Fibroblast of the aortic adventitia (primary cell): Measurements from ENCODE around the gene GLRX5. TPM values are rescaled to one million over a fixed set of nuclear protein-coding genes. Genes with fewer than 3 reads are reported as not detected.

Experiments
- DNase-seq: peaks from one replicate; pipeline ENCODE4 v3.0.0-alpha.2; 2010; ENCODE audit warnings: low read depth
- H3K4me3 ChIP-seq: 2 replicates; pipeline ENCODE4 v1.5.1; 2011; ENCODE audit warnings: low read depth, mild to moderate bottlenecking, control low read depth, low read length, moderate library complexity
- total RNA-seq: library from RNA; depleted of rRNA; stranded (reverse); fragments of >200 nt; gene quantifications from 2 replicates; pipeline ENCODE4 v1.2.3, GENCODE V29; 2012; ENCODE audit warnings: low replicate concordance
- TF ChIP-seq, protein P1 (sequence below): IDR thresholded peaks from 2 replicates; pipeline ENCODE4 v1.5.1; 2011; ENCODE audit warnings: mild to moderate bottlenecking, low read length, control low read depth, inconsistent platforms; ENCODE audit not compliant: insufficient read depth

The GLRX5 gene
- total RNA-seq, 1 donor = 47.2 TPM

DNA sequence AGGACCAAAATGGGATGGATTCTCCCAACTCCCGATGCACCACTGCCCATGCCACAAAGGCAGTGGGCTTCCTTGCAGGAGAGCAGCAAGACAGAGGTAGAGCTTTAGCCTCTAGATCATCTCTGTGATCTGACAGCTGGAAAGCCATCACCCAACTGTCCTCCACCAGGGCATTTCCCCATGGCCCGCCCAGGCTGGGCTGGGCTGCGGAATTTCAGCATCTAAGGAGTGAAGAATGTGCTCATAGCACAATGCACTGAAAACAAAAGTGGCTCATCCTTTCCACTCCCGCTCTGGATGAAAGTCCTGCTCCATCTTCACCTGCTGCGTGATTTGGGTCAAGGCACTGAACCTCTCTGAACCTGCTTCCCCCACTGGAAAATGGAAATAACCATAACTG lies 24.0 kb upstream of the GLRX5 start:
- TF ChIP-seq, protein P1, sequence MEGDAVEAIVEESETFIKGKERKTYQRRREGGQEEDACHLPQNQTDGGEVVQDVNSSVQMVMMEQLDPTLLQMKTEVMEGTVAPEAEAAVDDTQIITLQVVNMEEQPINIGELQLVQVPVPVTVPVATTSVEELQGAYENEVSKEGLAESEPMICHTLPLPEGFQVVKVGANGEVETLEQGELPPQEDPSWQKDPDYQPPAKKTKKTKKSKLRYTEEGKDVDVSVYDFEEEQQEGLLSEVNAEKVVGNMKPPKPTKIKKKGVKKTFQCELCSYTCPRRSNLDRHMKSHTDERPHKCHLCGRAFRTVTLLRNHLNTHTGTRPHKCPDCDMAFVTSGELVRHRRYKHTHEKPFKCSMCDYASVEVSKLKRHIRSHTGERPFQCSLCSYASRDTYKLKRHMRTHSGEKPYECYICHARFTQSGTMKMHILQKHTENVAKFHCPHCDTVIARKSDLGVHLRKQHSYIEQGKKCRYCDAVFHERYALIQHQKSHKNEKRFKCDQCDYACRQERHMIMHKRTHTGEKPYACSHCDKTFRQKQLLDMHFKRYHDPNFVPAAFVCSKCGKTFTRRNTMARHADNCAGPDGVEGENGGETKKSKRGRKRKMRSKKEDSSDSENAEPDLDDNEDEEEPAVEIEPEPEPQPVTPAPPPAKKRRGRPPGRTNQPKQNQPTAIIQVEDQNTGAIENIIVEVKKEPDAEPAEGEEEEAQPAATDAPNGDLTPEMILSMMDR = no peak
- no peak for DNase-seq

DNA sequence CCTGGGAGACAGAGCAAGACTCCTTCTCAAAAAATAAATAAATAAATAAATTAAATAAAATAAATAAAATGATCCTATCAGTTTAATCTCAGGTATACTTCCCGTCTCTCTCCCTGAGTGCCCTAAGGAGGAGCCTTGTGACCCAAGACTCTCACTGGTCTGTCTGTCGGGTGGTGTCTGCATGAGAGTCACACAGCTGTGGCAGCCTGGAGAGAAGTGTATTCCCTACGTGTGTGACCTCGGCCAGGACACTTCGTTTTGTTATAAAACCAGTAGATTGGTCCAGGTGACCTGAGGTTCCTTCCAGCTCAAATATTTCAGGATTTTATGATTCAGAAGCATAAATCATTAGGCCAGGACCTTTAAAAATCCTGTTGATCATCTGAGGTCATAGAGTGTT lies 23.2 kb upstream of the GLRX5 start:
- no peak for DNase-seq
- no peak overlapping the region for H3K4me3 ChIP-seq
- TF ChIP-seq, protein P1 = no peak

More for the DNA sequence above, 24.0 kb upstream of the GLRX5 start:
- H3K4me3 ChIP-seq = no peak overlapping the region

DNA sequence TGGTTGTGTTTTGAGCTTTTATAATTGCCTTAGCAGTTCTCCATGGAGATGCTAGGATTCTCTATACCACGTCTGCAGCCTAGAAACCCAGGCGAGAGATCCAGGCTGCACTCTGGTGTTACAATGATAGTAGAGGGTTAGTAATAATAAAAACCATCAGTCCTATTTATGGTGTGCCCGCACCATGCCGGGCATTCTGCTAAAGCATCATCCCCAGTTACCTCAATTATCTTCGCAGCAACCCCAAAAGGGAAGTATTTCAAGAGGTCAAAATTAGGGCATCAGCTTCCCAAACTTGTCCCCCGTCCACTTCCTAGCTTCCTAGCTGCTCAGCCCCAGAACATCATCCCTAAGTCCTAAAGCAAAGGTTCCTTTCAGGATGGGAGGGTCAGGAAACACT lies 21.6 kb upstream of the GLRX5 start:
- no peak for DNase-seq
- TF ChIP-seq, protein P1 = no peak
- no peak overlapping the region for H3K4me3 ChIP-seq

DNA sequence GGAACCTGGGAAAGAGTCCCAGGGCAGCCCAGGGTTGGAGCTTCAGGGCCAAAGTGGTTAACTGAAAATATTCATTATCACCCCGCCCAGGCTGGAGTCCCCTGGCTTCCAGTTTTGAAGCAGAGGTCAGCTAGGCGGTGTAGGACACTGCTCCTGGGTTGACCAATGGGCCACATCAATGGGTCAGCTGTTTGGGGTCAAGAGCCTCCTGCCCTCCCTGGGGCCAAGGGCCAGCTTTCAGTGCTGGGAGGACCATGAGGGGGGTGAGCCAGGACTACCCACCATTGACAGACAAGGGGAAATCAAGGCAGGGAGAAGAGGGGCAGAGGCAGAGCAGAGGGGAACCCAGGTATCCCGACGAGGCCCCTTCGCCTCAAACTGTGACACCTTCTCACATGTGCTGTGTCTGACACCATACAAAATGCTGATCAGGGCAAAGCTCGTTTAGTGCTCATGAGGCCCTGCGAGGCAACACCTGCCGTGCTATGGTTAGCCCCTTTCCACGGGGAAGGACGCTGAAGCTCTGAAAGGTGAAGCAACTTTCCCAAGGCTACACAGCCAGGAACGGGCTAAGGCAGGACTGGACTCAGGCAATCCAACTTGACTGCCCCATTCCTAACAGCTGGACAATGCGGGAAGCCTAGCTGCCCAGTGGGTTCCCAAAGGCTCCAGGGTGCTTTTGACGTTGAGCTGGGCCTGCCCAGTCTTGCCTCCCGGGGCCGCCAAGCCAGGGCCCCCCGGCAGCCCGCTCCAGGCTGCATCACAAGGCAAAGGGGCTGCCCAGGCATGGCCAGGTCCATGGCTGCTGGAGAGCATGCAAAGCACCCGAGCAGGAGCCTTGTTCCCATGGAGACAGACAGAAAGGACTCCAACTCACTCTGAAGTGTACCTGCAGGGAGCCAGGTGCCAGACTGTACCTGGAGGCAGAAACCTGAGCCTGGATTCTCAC lies 20.4 kb upstream of the GLRX5 start:
- DNase-seq = no peak
- TF ChIP-seq, protein P1 = no peak
- H3K4me3 ChIP-seq = peak overlapping the region; percentile 71

DNA sequence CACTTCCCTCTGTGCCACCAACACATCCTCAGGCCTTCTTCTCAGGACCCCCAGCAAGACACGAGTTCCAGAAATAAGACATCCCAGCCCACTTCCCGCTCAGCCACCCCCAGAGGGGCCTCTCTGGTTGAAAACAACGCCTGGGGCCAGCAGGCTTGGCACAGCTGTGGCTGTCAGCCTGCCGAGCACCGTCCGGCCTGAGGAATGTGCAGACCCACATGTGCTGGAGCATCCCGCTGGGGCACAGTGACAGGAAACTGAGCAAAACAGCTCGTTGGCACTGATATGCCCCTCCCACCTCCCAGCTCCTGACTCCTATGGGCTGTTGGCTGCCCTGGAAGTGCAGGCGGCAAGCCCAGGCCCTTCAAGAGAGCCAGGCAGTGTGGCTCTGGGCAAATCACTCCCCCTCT lies 19.8 kb upstream of the GLRX5 start:
- DNase-seq = peak; percentile 42
- TF ChIP-seq, protein P1 = no peak
- H3K4me3 ChIP-seq = peak overlapping the region; percentile 71

DNA sequence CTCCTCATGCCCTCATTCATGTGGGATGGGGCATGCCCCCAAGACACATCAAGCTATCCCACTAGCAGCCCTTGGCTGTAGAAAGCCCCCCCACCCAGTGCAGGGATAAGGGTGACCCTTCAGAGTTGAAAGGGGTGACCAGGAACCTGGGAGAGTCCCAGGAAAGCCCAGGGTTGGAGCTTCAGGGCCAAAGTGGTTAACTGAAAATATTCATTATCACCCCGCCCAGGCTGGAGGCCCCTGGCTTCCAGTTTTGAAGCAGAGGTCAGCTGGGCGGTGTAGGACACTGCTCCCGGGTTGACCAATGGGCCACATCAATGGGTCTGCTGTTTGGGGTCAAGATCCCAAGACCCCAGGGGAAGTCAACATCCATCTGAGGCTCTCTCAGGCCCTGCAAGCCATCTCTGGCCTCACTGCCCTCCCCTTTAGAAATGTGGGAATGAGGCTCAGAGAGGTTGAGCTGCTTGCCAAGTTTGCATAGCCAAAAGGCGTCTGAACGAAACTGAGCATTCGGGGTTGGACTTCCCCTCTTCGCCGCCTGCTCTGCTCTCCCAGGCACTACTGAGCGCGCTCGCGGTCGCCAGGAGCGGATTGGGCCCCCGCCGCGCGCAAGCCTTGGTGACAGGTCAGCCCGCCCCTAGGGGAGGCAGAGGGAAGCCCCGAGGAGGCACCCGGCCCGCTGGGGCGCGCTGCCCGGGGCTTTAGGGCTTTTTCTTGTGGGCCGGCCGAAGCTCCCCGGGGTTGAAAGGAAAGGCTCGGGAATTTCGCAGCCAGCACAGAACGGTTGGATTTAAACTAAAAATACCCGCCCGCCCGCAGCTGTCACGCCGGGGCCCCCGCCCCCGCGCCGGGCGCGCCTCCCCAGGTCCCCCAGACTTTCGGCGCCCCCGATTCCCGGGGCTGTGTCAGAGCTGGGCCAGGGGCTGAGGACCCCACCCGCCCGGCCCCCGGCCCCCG lies 19.0 kb upstream of the GLRX5 start:
- DNase-seq = peak; percentile 70
- peak overlapping the region; percentile 71 for H3K4me3 ChIP-seq
- TF ChIP-seq, protein P1 = peak; percentile 44
